ENCODE measurements around the gene LARGE1. TPM values are rescaled to one million over a fixed set of nuclear protein-coding genes. Genes with fewer than 3 reads are reported as not detected.

The LARGE1 gene
- total RNA-seq, 1 experiment from 2014 or later = 1.5 TPM

DNA sequence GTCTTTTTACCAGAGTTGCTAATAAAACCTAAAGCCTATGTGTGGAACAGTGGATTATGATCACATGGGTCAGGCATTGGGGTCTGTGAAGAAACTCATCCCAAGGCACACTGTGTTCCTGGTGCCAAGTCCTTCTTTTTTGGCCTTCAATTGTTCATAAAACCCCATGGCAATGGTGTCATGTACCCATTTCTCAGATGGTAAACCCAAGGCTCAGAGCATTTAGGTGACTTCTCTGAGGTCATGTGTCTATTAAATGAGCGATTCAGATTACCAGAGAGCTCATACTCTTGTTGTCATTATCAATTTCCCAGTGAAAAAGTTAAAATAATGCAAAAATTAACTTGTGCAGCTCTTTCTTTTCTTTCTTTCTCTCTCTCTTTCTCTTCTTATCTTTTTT, 589.3 kb downstream of the LARGE1 start:
- H3K4me2 ChIP-seq (ENCODE audit: low read length) = no peak overlapping the region
- ChIA-PET RAD21 (ENCODE audit: low non-redundant PET in 1 of 2, low total read pairs in 2 of 2, uncharacterized antibody in 2 of 2, unreplicated experiment in 2 of 2) (no interaction called here), POLR2A (no interaction called here), CTCF (no interaction called here)
- H3K27me3 ChIP-seq (ENCODE audit: insufficient read depth, low read length) = no peaks in the 10 kb centered on the region
- intact Hi-C loops (cut with micrococcal nuclease) = no loop called here
- H3K79me2 ChIP-seq (ENCODE audit: insufficient read depth, low read length) = no peaks in the 10 kb centered on the region
- H3K9ac ChIP-seq (ENCODE audit: low read length) = no peak overlapping the region
- no peak overlapping the region for H3K4me3 ChIP-seq (replicated peaks in 1 of 2; ENCODE audit: low read depth in 1 of 2, low read length in 2 of 2)
- DNase-seq (ENCODE audit: low read depth, low spot score) (no peak), ATAC-seq (no peak)
- H2AFZ ChIP-seq (ENCODE audit: low read depth, low read length, poor library complexity, severe bottlenecking) = no peak overlapping the region
- peaks cover 0 to 23% of the 10 kb centered on the region in 2 experiments; a peak in 2 of 4 replicates for H3K9me3 ChIP-seq (ENCODE audit: control insufficient read depth in 1 of 2, insufficient read depth in 1 of 2, low read depth in 1 of 2, low read length in 2 of 2)
- TF ChIP-seq ELF1 (IDR thresholded peaks at IDR 0.05; ENCODE audit: borderline replicate concordance, low read depth) (no peak), SRF (IDR thresholded peaks at IDR 0.05; ENCODE audit: low read depth) (no peak), YY1 (IDR thresholded peaks at IDR 0.05; ENCODE audit: extremely low read depth, insufficient replicate concordance, low read depth, low read length) (no peak), CEBPB (IDR thresholded peaks at IDR 0.05; ENCODE audit: low read depth) (no peak), EZH2phosphoT487 (IDR thresholded peaks at IDR 0.05; ENCODE audit: borderline replicate concordance) (no peak), EZH2 (IDR thresholded peaks at IDR 0.05) (no peak), ATF3 (IDR thresholded peaks at IDR 0.05) (no peak), EGR1 (IDR thresholded peaks at IDR 0.05; ENCODE audit: low read depth) (no peak), ZNF274 (IDR thresholded peaks at IDR 0.05; ENCODE audit: low read depth, low read length) (no peak), TCF7L2 (IDR thresholded peaks at IDR 0.05; ENCODE audit: borderline replicate concordance, extremely low read depth, insufficient read depth, insufficient read length) (no peak), POLR2A (IDR thresholded peaks at IDR 0.05; ENCODE audit: borderline replicate concordance, extremely low read depth, insufficient read depth, insufficient read length) (no peak)
- no TSS peak for BruUV-seq (replicated peaks)
- no peaks in the 10 kb centered on the region for H3K9me2 ChIP-seq (ENCODE audit: insufficient read depth)
- H3K4me1 ChIP-seq (ENCODE audit: control insufficient read depth in 1 of 2, insufficient read depth in 2 of 2, low read length in 2 of 2) = no peaks in the 10 kb centered on the region
- H3K36me3 ChIP-seq (ENCODE audit: control insufficient read depth in 1 of 2, insufficient read depth in 2 of 2, low read length in 2 of 2) = no peaks in the 10 kb centered on the region
- no peaks in the 10 kb centered on the region for H4K20me1 ChIP-seq (ENCODE audit: insufficient read depth)
- H3K27ac ChIP-seq (ENCODE audit: low read depth, low read length) = no peak overlapping the region

DNA sequence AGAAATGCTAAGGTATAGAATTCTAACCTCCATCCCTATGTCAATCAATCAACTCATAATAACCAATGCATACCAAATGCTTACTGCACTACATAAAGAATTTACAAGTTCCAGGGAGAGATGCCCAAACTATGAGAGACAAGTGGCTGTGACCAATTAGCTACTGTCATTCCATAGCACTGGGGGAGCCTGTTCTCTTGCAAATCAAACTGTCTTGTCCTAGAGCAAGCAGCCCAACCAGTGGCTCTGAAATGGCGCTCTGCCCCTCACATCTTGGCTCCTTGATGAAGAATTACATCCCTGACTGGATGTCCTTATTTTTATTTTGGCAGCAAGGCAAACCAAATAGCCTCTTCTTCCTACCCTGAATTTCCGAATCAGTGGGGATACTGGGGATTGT, 589.7 kb downstream of the LARGE1 start:
- H3K4me1 ChIP-seq (ENCODE audit: control insufficient read depth in 1 of 2, insufficient read depth in 2 of 2, low read length in 2 of 2) = no peaks in the 10 kb centered on the region
- no peak for TF ChIP-seq SP1 (IDR thresholded peaks at IDR 0.05; ENCODE audit: low read depth)
- no peak for TF ChIP-seq JUND (IDR thresholded peaks at IDR 0.05)
- no peak for TF ChIP-seq TCF7L2 (IDR thresholded peaks at IDR 0.05; ENCODE audit: borderline replicate concordance, extremely low read depth, insufficient read depth, insufficient read length)
- TF ChIP-seq CBX3 (IDR thresholded peaks at IDR 0.05; ENCODE audit: low read depth) = no peak
- TF ChIP-seq ELF1 (IDR thresholded peaks at IDR 0.05; ENCODE audit: borderline replicate concordance, low read depth) = no peak
- H3K9me3 ChIP-seq (ENCODE audit: control insufficient read depth in 1 of 2, insufficient read depth in 1 of 2, low read depth in 1 of 2, low read length in 2 of 2) = peaks cover 0 to 20% of the 10 kb centered on the region in 2 experiments; a peak in 2 of 4 replicates
- no peak overlapping the region for H3K9ac ChIP-seq (ENCODE audit: low read length)
- POLR2A ChIA-PET = no interaction called here
- no peaks in the 10 kb centered on the region for H3K9me2 ChIP-seq (ENCODE audit: insufficient read depth)
- H2AFZ ChIP-seq (ENCODE audit: low read depth, low read length, poor library complexity, severe bottlenecking) = no peak overlapping the region
- no peak for ATAC-seq
- no peak for DNase-seq (ENCODE audit: low read depth, low spot score)
- H3K4me2 ChIP-seq (ENCODE audit: low read length) = no peak overlapping the region
- no peaks in the 10 kb centered on the region for H3K27me3 ChIP-seq (ENCODE audit: insufficient read depth, low read length)
- RAD21 ChIA-PET (ENCODE audit: low non-redundant PET in 1 of 2, low total read pairs in 2 of 2, uncharacterized antibody in 2 of 2, unreplicated experiment in 2 of 2) = no interaction called here
- no peak overlapping the region for H3K27ac ChIP-seq (ENCODE audit: low read depth, low read length)
- no TSS peak for BruUV-seq (replicated peaks)
- H3K4me3 ChIP-seq (replicated peaks in 1 of 2; ENCODE audit: low read depth in 1 of 2, low read length in 2 of 2) = no peak overlapping the region
- no peaks in the 10 kb centered on the region for H4K20me1 ChIP-seq (ENCODE audit: insufficient read depth)
- H3K36me3 ChIP-seq (ENCODE audit: control insufficient read depth in 1 of 2, insufficient read depth in 2 of 2, low read length in 2 of 2) = no peaks in the 10 kb centered on the region
- CTCF ChIA-PET = no interaction called here
- no peaks in the 10 kb centered on the region for H3K79me2 ChIP-seq (ENCODE audit: insufficient read depth, low read length)
- intact Hi-C loops (cut with micrococcal nuclease) = no loop called here
